Measurements from ENCODE around the gene SLC35G2.

DNA sequence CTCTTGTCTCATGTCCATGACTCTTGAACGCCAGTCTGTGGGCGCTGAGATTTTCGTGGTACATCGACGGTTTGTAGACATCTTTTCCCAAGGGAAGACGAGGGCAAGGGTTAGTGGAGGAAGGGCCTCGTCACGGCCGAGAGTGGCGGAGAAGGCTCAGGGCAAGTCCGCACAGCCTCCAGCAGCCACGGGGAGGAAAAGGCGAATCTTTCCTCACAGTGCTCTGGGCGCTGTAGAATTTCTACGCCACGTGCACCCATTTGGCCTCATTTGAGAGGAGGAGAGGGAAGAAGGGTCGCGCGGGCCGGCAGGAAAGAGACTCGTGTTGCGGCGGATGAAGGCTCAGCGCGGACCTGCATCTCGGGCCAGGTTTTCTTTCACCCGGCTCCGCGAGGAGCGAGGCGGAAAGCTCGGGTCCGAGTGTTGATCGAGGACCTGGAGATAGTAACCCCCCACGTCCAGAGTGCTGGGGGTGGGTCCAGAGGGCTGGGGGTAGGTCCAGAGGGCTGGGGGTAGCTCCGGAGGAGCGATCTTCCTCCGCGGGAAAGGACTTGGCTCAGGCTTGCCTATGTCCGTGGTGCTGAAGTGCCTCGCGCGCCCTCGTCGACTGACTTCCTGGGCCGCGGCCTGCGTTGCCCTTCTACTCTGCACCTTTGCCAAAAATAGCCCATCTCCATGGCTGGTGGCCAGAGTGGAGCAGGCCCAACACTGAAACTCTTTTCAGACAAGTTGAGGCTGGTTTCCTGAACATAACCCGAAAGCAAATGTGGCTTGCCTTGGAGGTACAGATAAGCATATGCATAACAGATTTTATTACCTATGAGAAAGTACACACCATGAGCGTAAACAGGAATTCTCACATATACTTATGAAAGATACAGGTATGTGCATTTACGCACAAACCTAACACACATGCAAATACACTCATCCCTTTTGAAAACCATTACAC is 1.1 kb downstream of the SLC35G2 start:
- TF ChIP-seq CTCF (IDR thresholded peaks at IDR 0.05) = no peak
- TF ChIP-seq ZFX (IDR thresholded peaks at IDR 0.05; ENCODE audit: borderline replicate concordance) = no peak

All from 22Rv1 (cell line).